GM12875 (cell line): ENCODE data around the gene ING5.

Experiments
- H3K4me3 ChIP-seq: one replicate; pipeline ENCODE4 v1.5.1; 2011; ENCODE audit warnings: low read depth, low read length, control low read depth
- CTCF ChIP-seq: IDR thresholded peaks from 2 replicates; pipeline ENCODE4 v1.5.1; 2011; ENCODE audit warnings: low read depth, mild to moderate bottlenecking, control low read depth, inconsistent platforms, low read length, moderate library complexity, borderline replicate concordance; ENCODE audit not compliant: insufficient read depth

Gene ING5

GRCh38 chr2:241666627-241667400, 35.0 kb upstream of the ING5 start:
- H3K4me3 ChIP-seq: no peak overlapping the region

GRCh38 chr2:241668354-241668753, 33.5 kb upstream of the ING5 start:
- no peak for TF ChIP-seq CTCF
- H3K4me3 ChIP-seq: no peak overlapping the region

More at GRCh38 chr2:241666627-241667400, 35.0 kb upstream of the ING5 start:
- no peak for TF ChIP-seq CTCF

GRCh38 chr2:241668839-241669238, 33.0 kb upstream of the ING5 start:
- H3K4me3 ChIP-seq: no peak overlapping the region
- TF ChIP-seq CTCF: no peak

- TF ChIP-seq CTCF: no peak
- no peak overlapping the region for H3K4me3 ChIP-seq
These were observed 31.3 kb upstream of the ING5 start for GRCh38 chr2:241670333-241671110.

- H3K4me3 ChIP-seq: no peak overlapping the region
- no peak for TF ChIP-seq CTCF
These were observed 30.2 kb upstream of the ING5 start for GRCh38 chr2:241671457-241672240.

- no peak for TF ChIP-seq CTCF
These were observed 29.3 kb upstream of the ING5 start for GRCh38 chr2:241672243-241673188.

More at GRCh38 chr2:241672243-241673188, 29.3 kb upstream of the ING5 start:
- no peak overlapping the region for H3K4me3 ChIP-seq
